HepG2 (cell line): ENCODE data around the gene NAA38. TPM values are rescaled to one million over a fixed set of nuclear protein-coding genes. Genes with fewer than 3 reads are reported as not detected.

Experiments
- ATM ChIP-seq: fragments of 450-650 bp; IDR thresholded peaks from 2 replicates; pipeline ENCODE4 v1.7.1; 2017; ENCODE audit warnings: mild to moderate bottlenecking, borderline replicate concordance
- CBX5 ChIP-seq: sonication (generic); formaldehyde crosslinking; IDR thresholded peaks from 2 replicates; pipeline ENCODE4 v1.4.0; 2020; ENCODE audit warnings: missing genetic modification reagents, borderline replicate concordance
- CSRNP2 ChIP-seq: sonication (generic); formaldehyde crosslinking; conservative IDR thresholded peaks from 2 replicates; pipeline ENCODE4 v1.8.0; 2022; ENCODE audit warnings: low read depth, missing genetic modification reagents
- DNMT3B ChIP-seq: conservative IDR thresholded peaks from 2 replicates; pipeline ENCODE4 v1.6.1; 2016; ENCODE audit warnings: missing biosample characterization, control low read depth
- FOSL2 ChIP-seq: sonication (generic); formaldehyde crosslinking; IDR thresholded peaks from 2 replicates; pipeline ENCODE4 v1.4.0; 2020; ENCODE audit warnings: missing genetic modification reagents
- TARDBP ChIP-seq: sonication (generic); formaldehyde crosslinking; IDR thresholded peaks from 2 replicates; pipeline ENCODE4 v1.8.0; 2022; ENCODE audit warnings: mild to moderate bottlenecking, missing genetic modification reagents
- TGIF2 ChIP-seq: IDR thresholded peaks from 2 replicates; pipeline ENCODE4 v1.6.1; 2016; ENCODE audit warnings: control low read depth, missing compliant biosample characterization
- TRIM24 ChIP-seq: sonication (generic); formaldehyde crosslinking; IDR thresholded peaks from 2 replicates; pipeline ENCODE4 v1.8.0; 2022; ENCODE audit warnings: mild to moderate bottlenecking, missing genetic modification reagents
- U2AF2 ChIP-seq: fragments of 200-400 bp; formaldehyde crosslinking; IDR thresholded peaks from 2 replicates; pipeline ENCODE4 v1.6.1; 2017; ENCODE audit warnings: low read depth, mild to moderate bottlenecking, low read length
- ZFP41 ChIP-seq: sonication (generic); formaldehyde crosslinking; IDR thresholded peaks from 2 replicates; pipeline ENCODE4 v1.4.0; 2020; ENCODE audit warnings: mild to moderate bottlenecking, missing genetic modification reagents, borderline replicate concordance
- ZFP62 ChIP-seq: sonication (generic); formaldehyde crosslinking; IDR thresholded peaks from 2 replicates; pipeline ENCODE4 v1.4.0; 2020; ENCODE audit warnings: missing genetic modification reagents
- ZNF567 ChIP-seq: sonication (generic); formaldehyde crosslinking; IDR thresholded peaks from 2 replicates; pipeline ENCODE4 v1.8.1; 2023; ENCODE audit warnings: mild to moderate bottlenecking, missing genetic modification reagents, borderline replicate concordance
- ZNF605 ChIP-seq: sonication (generic); formaldehyde crosslinking; IDR thresholded peaks from 2 replicates; pipeline ENCODE4 v1.8.0; 2022; ENCODE audit warnings: mild to moderate bottlenecking, missing genetic modification reagents
- ZSCAN31 ChIP-seq: sonication (generic); formaldehyde crosslinking; IDR thresholded peaks from 2 replicates; pipeline ENCODE4 v1.5.0; 2020; ENCODE audit warnings: low read depth, mild to moderate bottlenecking, missing genetic modification reagents
- polyA plus RNA-seq, 8 experiments: library from polyadenylated mRNA; depleted of rRNA in 3 of 8; stranded (reverse) in 7 of 8; unstranded in 1 of 8; fragments of >200 nt; fragmentation: Illumina TruSeq in 4 of 8; extraction: Trizol in 4 of 8; gene quantifications; 2 replicates each; pipeline versions ENCODE4 v1.2.1 to v1.2.3, GENCODE V29; 2011 to 2016; ENCODE audit warnings: low read depth in 4 of 8, missing spikeins in 1 of 8, mixed read lengths in 1 of 8; ENCODE audit not compliant: insufficient read depth in 1 of 8
- total RNA-seq, 5 experiments: library from RNA; depleted of rRNA; stranded (reverse); fragments of >200 nt; fragmentation: Illumina TruSeq; extraction: Trizol; gene quantifications; 2 replicates each; pipeline ENCODE4 v1.2.3, GENCODE V29; 2016; ENCODE audit warnings: low read depth in 1 of 5
- TF ChIP-seq, protein P1 (sequence below): sonication (generic); formaldehyde crosslinking; IDR thresholded peaks from 2 replicates; pipeline ENCODE4 v1.4.0; 2020; ENCODE audit warnings: mild to moderate bottlenecking, missing genetic modification reagents
- TF ChIP-seq, protein P2 (sequence below): IDR thresholded peaks from 2 replicates; pipeline ENCODE4 v1.6.1; 2016; ENCODE audit warnings: low read depth, borderline replicate concordance
- TF ChIP-seq, protein P3 (sequence below), 2 experiments: fragments of 450-650 bp in 1 of 2; sonication (generic) in 1 of 2; formaldehyde crosslinking; IDR thresholded peaks; 2 replicates each; pipeline versions ENCODE4 v1.5.0 to v1.8.0; 2020 to 2022; ENCODE audit warnings: mild to moderate bottlenecking in 1 of 2, missing genetic modification reagents in 1 of 2
- TF ChIP-seq, protein P4 (sequence below): sonication (generic); formaldehyde crosslinking; IDR thresholded peaks from 2 replicates; pipeline ENCODE4 v1.8.1; 2023; ENCODE audit warnings: mild to moderate bottlenecking, missing genetic modification reagents

The NAA38 gene
- total and polyA plus RNA-seq, 2 of the 13 experiments (the other 11 are each of a cell fraction or from before 2014, with no cell fraction given), result 46.9 to 91.6 TPM

- TF ChIP-seq, protein P1, sequence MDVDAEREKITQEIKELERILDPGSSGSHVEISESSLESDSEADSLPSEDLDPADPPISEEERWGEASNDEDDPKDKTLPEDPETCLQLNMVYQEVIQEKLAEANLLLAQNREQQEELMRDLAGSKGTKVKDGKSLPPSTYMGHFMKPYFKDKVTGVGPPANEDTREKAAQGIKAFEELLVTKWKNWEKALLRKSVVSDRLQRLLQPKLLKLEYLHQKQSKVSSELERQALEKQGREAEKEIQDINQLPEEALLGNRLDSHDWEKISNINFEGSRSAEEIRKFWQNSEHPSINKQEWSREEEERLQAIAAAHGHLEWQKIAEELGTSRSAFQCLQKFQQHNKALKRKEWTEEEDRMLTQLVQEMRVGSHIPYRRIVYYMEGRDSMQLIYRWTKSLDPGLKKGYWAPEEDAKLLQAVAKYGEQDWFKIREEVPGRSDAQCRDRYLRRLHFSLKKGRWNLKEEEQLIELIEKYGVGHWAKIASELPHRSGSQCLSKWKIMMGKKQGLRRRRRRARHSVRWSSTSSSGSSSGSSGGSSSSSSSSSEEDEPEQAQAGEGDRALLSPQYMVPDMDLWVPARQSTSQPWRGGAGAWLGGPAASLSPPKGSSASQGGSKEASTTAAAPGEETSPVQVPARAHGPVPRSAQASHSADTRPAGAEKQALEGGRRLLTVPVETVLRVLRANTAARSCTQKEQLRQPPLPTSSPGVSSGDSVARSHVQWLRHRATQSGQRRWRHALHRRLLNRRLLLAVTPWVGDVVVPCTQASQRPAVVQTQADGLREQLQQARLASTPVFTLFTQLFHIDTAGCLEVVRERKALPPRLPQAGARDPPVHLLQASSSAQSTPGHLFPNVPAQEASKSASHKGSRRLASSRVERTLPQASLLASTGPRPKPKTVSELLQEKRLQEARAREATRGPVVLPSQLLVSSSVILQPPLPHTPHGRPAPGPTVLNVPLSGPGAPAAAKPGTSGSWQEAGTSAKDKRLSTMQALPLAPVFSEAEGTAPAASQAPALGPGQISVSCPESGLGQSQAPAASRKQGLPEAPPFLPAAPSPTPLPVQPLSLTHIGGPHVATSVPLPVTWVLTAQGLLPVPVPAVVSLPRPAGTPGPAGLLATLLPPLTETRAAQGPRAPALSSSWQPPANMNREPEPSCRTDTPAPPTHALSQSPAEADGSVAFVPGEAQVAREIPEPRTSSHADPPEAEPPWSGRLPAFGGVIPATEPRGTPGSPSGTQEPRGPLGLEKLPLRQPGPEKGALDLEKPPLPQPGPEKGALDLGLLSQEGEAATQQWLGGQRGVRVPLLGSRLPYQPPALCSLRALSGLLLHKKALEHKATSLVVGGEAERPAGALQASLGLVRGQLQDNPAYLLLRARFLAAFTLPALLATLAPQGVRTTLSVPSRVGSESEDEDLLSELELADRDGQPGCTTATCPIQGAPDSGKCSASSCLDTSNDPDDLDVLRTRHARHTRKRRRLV (CRISPR knock-in tag), result no peak
- TF ChIP-seq CSRNP2 (no peak), ATM (no peak), ZFP41 (CRISPR knock-in tag) (no peak), TARDBP (CRISPR knock-in tag) (0 out of 2 replicates have a peak, but pooled peaks have one; percentile 52), CBX5 (peak; percentile 16; the same call in 1 of the 2 replicates), DNMT3B (CRISPR knock-in tag) (no peak), TGIF2 (no peak), TRIM24 (CRISPR knock-in tag) (no peak), ZNF605 (CRISPR knock-in tag) (peak; percentile 65), U2AF2 (no peak), ZNF567 (CRISPR knock-in tag) (no peak), ZFP62 (no peak), FOSL2 (CRISPR knock-in tag) (peak; percentile 24; the same call in 1 of the 2 replicates), ZSCAN31 (CRISPR knock-in tag) (no peak)
- TF ChIP-seq, protein P2, sequence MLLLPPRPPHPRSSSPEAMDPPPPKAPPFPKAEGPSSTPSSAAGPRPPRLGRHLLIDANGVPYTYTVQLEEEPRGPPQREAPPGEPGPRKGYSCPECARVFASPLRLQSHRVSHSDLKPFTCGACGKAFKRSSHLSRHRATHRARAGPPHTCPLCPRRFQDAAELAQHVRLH, result no peak
- TF ChIP-seq, protein P3, sequence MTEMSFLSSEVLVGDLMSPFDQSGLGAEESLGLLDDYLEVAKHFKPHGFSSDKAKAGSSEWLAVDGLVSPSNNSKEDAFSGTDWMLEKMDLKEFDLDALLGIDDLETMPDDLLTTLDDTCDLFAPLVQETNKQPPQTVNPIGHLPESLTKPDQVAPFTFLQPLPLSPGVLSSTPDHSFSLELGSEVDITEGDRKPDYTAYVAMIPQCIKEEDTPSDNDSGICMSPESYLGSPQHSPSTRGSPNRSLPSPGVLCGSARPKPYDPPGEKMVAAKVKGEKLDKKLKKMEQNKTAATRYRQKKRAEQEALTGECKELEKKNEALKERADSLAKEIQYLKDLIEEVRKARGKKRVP (CRISPR knock-in tag; IDR thresholded peaks at IDR 0.05), result no peak
- TF ChIP-seq, protein P4, sequence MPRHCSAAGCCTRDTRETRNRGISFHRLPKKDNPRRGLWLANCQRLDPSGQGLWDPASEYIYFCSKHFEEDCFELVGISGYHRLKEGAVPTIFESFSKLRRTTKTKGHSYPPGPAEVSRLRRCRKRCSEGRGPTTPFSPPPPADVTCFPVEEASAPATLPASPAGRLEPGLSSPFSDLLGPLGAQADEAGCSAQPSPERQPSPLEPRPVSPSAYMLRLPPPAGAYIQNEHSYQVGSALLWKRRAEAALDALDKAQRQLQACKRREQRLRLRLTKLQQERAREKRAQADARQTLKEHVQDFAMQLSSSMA (CRISPR knock-in tag), result no peak
These were observed 5.7 kb downstream of the NAA38 start (continued) for GRCh38 chr17:7851438-7852261.
